Esophagus squamous epithelium (tissue), 5 donors: ENCODE results near the gene ZNF776. TPM values are rescaled to one million over a fixed set of nuclear protein-coding genes. Genes with fewer than 3 reads are reported as not detected.
A peak's percentile ranks its signal among the peaks of the same experiment; 100 is the strongest.

ENCODE experiments used
- DNase-seq: peaks from one replicate; lab custom pipeline; 2025; lab: John Stamatoyannopoulos, UW
- H3K27ac ChIP-seq, 4 donors: fragments of 200-600 bp; sonication (generic); one replicate each; pipeline ENCODE4 v1.5.1; 2016 to 2019; ENCODE audit warnings: mild to moderate bottlenecking in 1 of 4
- H3K27me3 ChIP-seq, 4 donors: fragments of 200-600 bp; sonication (generic); 1 replicate in 3 of 4; 2 replicates in 1 of 4; pipeline versions ENCODE4 v1.5.1 to v1.6.0; 2017 to 2021; ENCODE audit warnings: antibody characterized with exemption in 1 of 4
- H3K36me3 ChIP-seq, 3 donors: fragments of 200-600 bp; sonication (generic); one replicate each; pipeline ENCODE4 v1.5.1; 2016 to 2019
- H3K4me1 ChIP-seq, 3 donors: fragments of 200-600 bp; sonication (generic); one replicate each; pipeline ENCODE4 v1.5.1; 2017 to 2019
- H3K4me3 ChIP-seq, 4 donors: fragments of 200-600 bp; sonication (generic); 1 replicate in 3 of 4; 2 replicates in 1 of 4; pipeline ENCODE4 v1.5.1; 2016 to 2019; ENCODE audit warnings: mild to moderate bottlenecking in 2 of 4, moderate library complexity in 1 of 4
- H3K9me3 ChIP-seq, 3 donors: fragments of 200-600 bp; sonication (generic); one replicate each; pipeline ENCODE4 v1.5.1; 2016 to 2019
- POLR2A ChIP-seq, 4 donors: fragments of 450-650 bp; IDR thresholded peaks; one replicate each; pipeline ENCODE4 v1.6.1; 2017; ENCODE audit warnings: antibody characterized with exemption in 4 of 4, mild to moderate bottlenecking in 4 of 4, moderate library complexity in 3 of 4
- WGBS, 2 donors: methylation state at CpG; one replicate each; pipeline ENCODE4 v1.1.5; 2018; 5-methylcytosine and 5-hydroxymethylcytosine counted together
- intact Hi-C: fragments of 100-400 bp; cut with DNase I; formaldehyde crosslinking; loops from one replicate; pipeline ENCODE4 v1.15.0; 2022
- total RNA-seq, 4 donors: library from RNA; depleted of rRNA; stranded (reverse); fragments of >200 nt; gene quantifications; one replicate each; pipeline ENCODE4 v1.1.0, GENCODE V29; 2016
- TF ChIP-seq, protein P1 (sequence below), 6 experiments: fragments of 450-650 bp in 4 of 6; fragments of 200-600 bp in 2 of 6; sonication (generic) in 2 of 6; IDR thresholded peaks; one replicate each; pipeline ENCODE4 v1.5.1; 2016 to 2019; ENCODE audit warnings: antibody characterized with exemption in 6 of 6, mild to moderate bottlenecking in 4 of 6, moderate library complexity in 4 of 6
- donor health status: DM: yes; HTN: yes; CAD: no.

Gene ZNF776
- total RNA-seq, 4 donors from 2014 or later, result 7.9 to 11.6 (median 8.7) TPM

DNA sequence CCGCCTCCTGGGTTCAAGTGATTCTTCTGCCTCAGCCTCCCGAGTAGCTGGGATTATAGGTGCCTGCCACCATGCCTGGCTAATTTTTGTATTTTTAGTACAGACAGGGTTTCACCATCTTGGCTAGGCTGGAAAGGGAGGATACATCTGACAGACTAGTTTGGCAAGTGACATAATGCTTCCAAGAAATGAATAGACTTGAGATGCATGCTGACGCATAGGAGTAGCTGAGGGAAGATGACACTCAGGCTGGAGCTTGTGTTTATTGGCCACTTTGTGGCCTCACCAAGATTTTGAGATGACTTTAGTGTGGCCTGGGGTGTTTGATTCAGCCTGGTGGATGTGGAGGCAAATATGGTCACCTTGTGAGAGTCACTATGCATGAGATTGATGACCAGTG, 26.9 kb downstream of the ZNF776 start:
- Histone ChIP-seq H3K4me3 (peak overlapping the region in 1 of 4 donors; percentile 15), H3K4me1 (peaks cover 5 to 35% (median 13%) of the 10 kb centered on the region in 3 donors), H3K27me3 (no peaks in the 10 kb centered on the region), H3K27ac (peak overlapping the region in 1 of 4 donors; percentile 36), H3K9me3 (peaks cover 0 to 77% (median 42%) of the 10 kb centered on the region in 3 donors), H3K36me3 (peaks cover 8 to 80% (median 29%) of the 10 kb centered on the region in 3 donors)
- no peak for DNase-seq
- 85 to 88% methylated on average over 2 of the region's 3 CpGs for WGBS, 2 donors
- intact Hi-C loops, result no loop called here
- TF ChIP-seq, protein P1, sequence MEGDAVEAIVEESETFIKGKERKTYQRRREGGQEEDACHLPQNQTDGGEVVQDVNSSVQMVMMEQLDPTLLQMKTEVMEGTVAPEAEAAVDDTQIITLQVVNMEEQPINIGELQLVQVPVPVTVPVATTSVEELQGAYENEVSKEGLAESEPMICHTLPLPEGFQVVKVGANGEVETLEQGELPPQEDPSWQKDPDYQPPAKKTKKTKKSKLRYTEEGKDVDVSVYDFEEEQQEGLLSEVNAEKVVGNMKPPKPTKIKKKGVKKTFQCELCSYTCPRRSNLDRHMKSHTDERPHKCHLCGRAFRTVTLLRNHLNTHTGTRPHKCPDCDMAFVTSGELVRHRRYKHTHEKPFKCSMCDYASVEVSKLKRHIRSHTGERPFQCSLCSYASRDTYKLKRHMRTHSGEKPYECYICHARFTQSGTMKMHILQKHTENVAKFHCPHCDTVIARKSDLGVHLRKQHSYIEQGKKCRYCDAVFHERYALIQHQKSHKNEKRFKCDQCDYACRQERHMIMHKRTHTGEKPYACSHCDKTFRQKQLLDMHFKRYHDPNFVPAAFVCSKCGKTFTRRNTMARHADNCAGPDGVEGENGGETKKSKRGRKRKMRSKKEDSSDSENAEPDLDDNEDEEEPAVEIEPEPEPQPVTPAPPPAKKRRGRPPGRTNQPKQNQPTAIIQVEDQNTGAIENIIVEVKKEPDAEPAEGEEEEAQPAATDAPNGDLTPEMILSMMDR (IDR thresholded peaks at IDR 0.05), result no peak
- no peak for TF ChIP-seq POLR2A (IDR thresholded peaks at IDR 0.05)

DNA sequence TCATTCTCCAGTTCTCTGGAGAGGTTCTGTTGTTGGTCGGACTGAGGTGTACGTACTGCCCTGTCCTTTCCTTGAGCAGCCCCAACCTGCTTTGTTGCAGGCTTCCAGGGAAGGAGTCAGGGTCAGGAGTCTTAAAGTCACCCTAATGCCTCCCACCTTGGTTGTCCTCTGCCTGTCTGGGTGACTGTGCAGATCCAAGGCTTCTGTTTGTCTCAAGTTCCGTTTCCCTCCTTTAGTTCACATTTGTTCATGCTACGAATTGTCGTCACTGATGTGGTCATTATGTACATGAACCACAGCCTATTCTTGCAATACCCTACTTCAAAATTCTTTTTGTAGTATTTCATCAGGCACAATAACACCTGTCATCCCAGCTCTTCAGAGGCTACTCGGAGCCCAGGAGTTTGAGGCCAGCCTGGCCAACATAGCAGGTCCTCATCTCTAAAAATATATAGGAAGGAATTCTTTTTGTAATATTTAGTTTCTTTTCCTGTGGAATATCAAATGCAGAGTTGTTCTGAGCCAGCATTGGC, 30.2 kb downstream of the ZNF776 start:
- Histone ChIP-seq H3K27me3 (no peaks in the 10 kb centered on the region), H3K36me3 (peaks cover 26 to 99% (median 38%) of the 10 kb centered on the region in 3 donors), H3K4me3 (no peak overlapping the region), H3K9me3 (peaks cover 0 to 100% (median 75%) of the 10 kb centered on the region in 3 donors), H3K4me1 (peaks cover 0 to 15% (median 0%) of the 10 kb centered on the region in 3 donors), H3K27ac (no peak overlapping the region)
- intact Hi-C loops, result no loop called here
- 82 to 88% methylated on average over 6 of the region's 6 CpGs for WGBS, 2 donors
- no peak for DNase-seq
- TF ChIP-seq, protein P1 (IDR thresholded peaks at IDR 0.05), result no peak
- no peak for TF ChIP-seq POLR2A (IDR thresholded peaks at IDR 0.05)

DNA sequence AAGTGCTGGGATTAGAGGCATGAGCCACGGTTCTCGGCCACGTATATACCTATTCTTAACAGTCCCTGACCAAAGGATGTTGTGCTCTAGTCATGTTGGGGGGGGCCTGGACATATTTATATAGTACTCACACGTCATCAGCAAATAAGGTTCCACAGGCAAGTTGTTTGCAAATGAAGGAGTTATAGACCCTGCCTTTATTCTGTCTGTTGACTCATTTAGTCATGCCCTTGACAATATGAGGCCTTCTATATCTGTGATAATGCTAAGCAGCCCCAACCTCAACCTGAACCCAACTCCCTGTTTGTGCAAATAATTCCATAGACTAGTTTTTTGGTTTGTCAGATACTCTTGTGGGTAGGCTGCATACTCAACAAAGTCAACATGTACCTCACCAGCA, 31.7 kb downstream of the ZNF776 start:
- no peaks in the 10 kb centered on the region for H3K27me3 ChIP-seq
- H3K4me1 ChIP-seq, result peaks cover 0 to 6% (median 0%) of the 10 kb centered on the region in 3 donors
- no peak overlapping the region for H3K4me3 ChIP-seq
- H3K36me3 ChIP-seq, result peaks cover 26 to 98% (median 38%) of the 10 kb centered on the region in 3 donors
- H3K9me3 ChIP-seq, result peaks cover 0 to 100% (median 87%) of the 10 kb centered on the region in 3 donors
- no peak for DNase-seq
- H3K27ac ChIP-seq, result no peak overlapping the region
- TF ChIP-seq POLR2A (IDR thresholded peaks at IDR 0.05), result no peak
- TF ChIP-seq, protein P1 (IDR thresholded peaks at IDR 0.05), result no peak
- intact Hi-C loops, result no loop called here
- WGBS, 2 donors, result 96 to 100% methylated on average over 3 to 4 of the region's 4 CpGs

DNA sequence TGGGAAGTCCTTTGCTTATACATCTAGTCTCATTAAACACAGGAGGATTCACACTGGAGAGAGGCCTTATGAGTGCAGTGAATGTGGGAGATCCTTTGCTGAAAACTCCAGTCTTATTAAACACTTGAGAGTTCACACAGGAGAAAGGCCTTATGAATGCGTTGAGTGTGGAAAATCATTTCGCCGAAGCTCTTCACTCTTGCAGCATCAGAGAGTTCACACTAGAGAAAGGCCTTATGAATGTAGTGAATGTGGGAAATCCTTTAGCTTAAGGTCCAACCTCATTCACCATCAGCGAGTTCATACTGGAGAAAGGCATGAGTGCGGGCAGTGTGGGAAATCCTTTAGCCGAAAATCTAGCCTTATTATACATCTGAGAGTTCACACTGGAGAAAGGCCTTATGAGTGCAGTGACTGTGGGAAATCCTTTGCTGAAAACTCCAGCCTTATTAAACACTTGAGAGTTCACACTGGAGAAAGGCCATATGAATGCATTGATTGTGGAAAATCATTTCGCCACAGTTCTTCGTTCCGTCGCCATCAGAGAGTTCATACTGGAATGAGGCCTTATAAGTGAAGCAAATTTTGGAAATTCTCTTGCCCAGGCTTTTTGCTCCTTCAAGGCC, 32.7 kb downstream of the ZNF776 start:
- Histone ChIP-seq H3K9me3 (peaks cover 0 to 100% (median 84%) of the 10 kb centered on the region in 3 donors), H3K27me3 (no peaks in the 10 kb centered on the region), H3K4me1 (no peaks in the 10 kb centered on the region), H3K27ac (no peak overlapping the region), H3K36me3 (peaks cover 26 to 99% (median 39%) of the 10 kb centered on the region in 3 donors), H3K4me3 (peak overlapping the region in 1 of 4 donors; percentile 8)
- DNase-seq, result no peak
- WGBS, 2 donors, result 92 to 97% methylated on average over 10 of the region's 10 CpGs
- intact Hi-C loops, result no loop called here
- TF ChIP-seq, protein P1 (IDR thresholded peaks at IDR 0.05), result no peak
- no peak for TF ChIP-seq POLR2A (IDR thresholded peaks at IDR 0.05)

DNA sequence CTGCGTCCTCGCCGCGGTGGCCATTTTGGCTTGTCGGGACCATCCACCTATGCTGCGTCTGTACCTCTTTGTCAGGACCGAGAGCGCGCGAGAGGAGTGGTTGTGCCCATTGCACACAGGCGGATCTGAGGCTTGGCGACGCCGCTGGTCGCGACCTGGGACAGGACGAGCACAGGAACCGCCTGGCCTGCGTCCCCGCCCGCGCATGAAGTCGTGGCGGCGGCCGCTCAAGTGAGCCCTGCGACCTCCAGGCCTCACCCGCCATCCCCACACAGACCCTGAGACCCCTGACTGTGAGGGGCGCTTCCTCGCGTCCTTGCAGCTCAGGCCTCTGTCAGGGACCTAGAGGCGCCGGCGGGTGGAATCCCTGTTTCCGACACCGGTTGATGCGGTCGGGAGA, 39.7 kb downstream of the ZNF776 start:
- Histone ChIP-seq H3K27ac (no peak overlapping the region), H3K36me3 (peaks cover 0 to 95% (median 19%) of the 10 kb centered on the region in 3 donors), H3K4me1 (no peaks in the 10 kb centered on the region), H3K9me3 (peaks cover 0 to 96% (median 67%) of the 10 kb centered on the region in 3 donors), H3K27me3 (no peaks in the 10 kb centered on the region), H3K4me3 (no peak overlapping the region)
- TF ChIP-seq, protein P1 (IDR thresholded peaks at IDR 0.05), result no peak
- no peak for TF ChIP-seq POLR2A (IDR thresholded peaks at IDR 0.05)
- intact Hi-C loops, result no loop called here
- WGBS, 2 donors, result 96% methylated on average over 19 of the region's 38 CpGs; no CpG with 5 or more reads in 1 of the 2 donors
- DNase-seq, result no peak
